HT1080 (cell line): ENCODE results near the gene SLC36A4. TPM values are rescaled to one million over a fixed set of nuclear protein-coding genes. Genes with fewer than 3 reads are reported as not detected.
"Not testable (repeated sequence)": the region's sequence is repeated elsewhere in the genome, so short reads cannot be mapped to it uniquely, and the experiment has no call there.

Experiments
- DNase-seq: peaks from one replicate; pipeline ENCODE4 v3.0.0-alpha.2; 2015; ENCODE audit warnings: low read depth
- small RNA-seq: library from RNA; depleted of rRNA; stranded (forward); fragments of <200 nt; gene quantifications from one replicate; pipeline ENCODE3, GENCODE V24; 2014
- total RNA-seq: library from RNA; depleted of rRNA; stranded (reverse); fragments of >200 nt; shearing (Covaris generic); gene quantifications from 2 replicates; pipeline ENCODE4 v1.2.3, GENCODE V29; 2014; rRNA removed

Gene SLC36A4
- total RNA-seq, 1 experiment from 2014 or later, result 8.5 TPM

GRCh38 chr11:93123351-93123898, 74.4 kb downstream of the SLC36A4 start:
- DNase-seq, result no peak

GRCh38 chr11:93122535-93123235, 75.1 kb downstream of the SLC36A4 start:
- DNase-seq, result no peak

GRCh38 chr11:93118276-93118675, 79.5 kb downstream of the SLC36A4 start:
- no peak for DNase-seq

GRCh38 chr11:93117565-93117964, 80.2 kb downstream of the SLC36A4 start:
- no peak for DNase-seq

GRCh38 chr11:93116641-93117441, 81.0 kb downstream of the SLC36A4 start:
- no peak for DNase-seq

- no peak for DNase-seq
Measured at GRCh38 chr11:93114304-93114703, 83.5 kb downstream of the SLC36A4 start.

- DNase-seq, result no peak
Measured at GRCh38 chr11:93113824-93114223, 84.0 kb downstream of the SLC36A4 start.

GRCh38 chr11:93111147-93111546, 86.6 kb downstream of the SLC36A4 start:
- not testable (repeated sequence) for DNase-seq

GRCh38 chr11:93100211-93100610, 97.6 kb downstream of the SLC36A4 start:
- no peak for DNase-seq

GRCh38 chr11:93099806-93100205, 98.0 kb downstream of the SLC36A4 start:
- DNase-seq, result peak; percentile 14

Small RNAs within 50 kb of the gene (small RNA-seq; reads per million reads assigned to genes)
- gene AP003072.1, result not detected

Other genes with a start within 250 kb of the SLC36A4 start
- gene MTNR1B, start 228.3 kb downstream of the SLC36A4 start, total RNA-seq, result not detected in 2 replicates
- gene DEUP1, start 132.8 kb upstream of the SLC36A4 start, total RNA-seq, result not detected in 2 replicates